ENCODE data around the gene STAT4.

STAT4 gene

GRCh38 chr2:191183081-191183480 lies 32.3 kb upstream of the STAT4 start (continued):
- TF ChIP-seq, protein P1, sequence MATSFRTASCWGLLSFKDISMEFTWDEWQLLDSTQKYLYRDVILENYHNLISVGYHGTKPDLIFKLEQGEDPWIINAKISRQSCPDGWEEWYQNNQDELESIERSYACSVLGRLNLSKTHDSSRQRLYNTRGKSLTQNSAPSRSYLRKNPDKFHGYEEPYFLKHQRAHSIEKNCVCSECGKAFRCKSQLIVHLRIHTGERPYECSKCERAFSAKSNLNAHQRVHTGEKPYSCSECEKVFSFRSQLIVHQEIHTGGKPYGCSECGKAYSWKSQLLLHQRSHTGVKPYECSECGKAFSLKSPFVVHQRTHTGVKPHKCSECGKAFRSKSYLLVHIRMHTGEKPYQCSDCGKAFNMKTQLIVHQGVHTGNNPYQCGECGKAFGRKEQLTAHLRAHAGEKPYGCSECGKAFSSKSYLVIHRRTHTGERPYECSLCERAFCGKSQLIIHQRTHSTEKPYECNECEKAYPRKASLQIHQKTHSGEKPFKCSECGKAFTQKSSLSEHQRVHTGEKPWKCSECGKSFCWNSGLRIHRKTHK (tag by site-specific recombination; IDR thresholded peaks at IDR 0.05) = no peak
- TF ChIP-seq ZNF600 (tag by site-specific recombination; IDR thresholded peaks at IDR 0.05) (no peak), ZNF133 (tag by site-specific recombination; IDR thresholded peaks at IDR 0.05) (no peak), MZF1 (tag by site-specific recombination; IDR thresholded peaks at IDR 0.05; ENCODE audit: borderline replicate concordance) (no peak), ZNF248 (tag by site-specific recombination; IDR thresholded peaks at IDR 0.05) (no peak), KLF1 (tag by site-specific recombination; IDR thresholded peaks at IDR 0.05) (no peak), ZNF76 (tag by site-specific recombination; IDR thresholded peaks at IDR 0.05; ENCODE audit: borderline replicate concordance, low read depth) (no peak), ZNF473 (tag by site-specific recombination; IDR thresholded peaks at IDR 0.05) (no peak), KLF9 (tag by site-specific recombination; IDR thresholded peaks at IDR 0.05; ENCODE audit: low read depth) (no peak), ZNF629 (tag by site-specific recombination; IDR thresholded peaks at IDR 0.05) (no peak)
- TF ChIP-seq, protein P2, sequence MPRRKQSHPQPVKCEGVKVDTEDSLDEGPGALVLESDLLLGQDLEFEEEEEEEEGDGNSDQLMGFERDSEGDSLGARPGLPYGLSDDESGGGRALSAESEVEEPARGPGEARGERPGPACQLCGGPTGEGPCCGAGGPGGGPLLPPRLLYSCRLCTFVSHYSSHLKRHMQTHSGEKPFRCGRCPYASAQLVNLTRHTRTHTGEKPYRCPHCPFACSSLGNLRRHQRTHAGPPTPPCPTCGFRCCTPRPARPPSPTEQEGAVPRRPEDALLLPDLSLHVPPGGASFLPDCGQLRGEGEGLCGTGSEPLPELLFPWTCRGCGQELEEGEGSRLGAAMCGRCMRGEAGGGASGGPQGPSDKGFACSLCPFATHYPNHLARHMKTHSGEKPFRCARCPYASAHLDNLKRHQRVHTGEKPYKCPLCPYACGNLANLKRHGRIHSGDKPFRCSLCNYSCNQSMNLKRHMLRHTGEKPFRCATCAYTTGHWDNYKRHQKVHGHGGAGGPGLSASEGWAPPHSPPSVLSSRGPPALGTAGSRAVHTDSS (tag by site-specific recombination; IDR thresholded peaks at IDR 0.05) = no peak

DNA sequence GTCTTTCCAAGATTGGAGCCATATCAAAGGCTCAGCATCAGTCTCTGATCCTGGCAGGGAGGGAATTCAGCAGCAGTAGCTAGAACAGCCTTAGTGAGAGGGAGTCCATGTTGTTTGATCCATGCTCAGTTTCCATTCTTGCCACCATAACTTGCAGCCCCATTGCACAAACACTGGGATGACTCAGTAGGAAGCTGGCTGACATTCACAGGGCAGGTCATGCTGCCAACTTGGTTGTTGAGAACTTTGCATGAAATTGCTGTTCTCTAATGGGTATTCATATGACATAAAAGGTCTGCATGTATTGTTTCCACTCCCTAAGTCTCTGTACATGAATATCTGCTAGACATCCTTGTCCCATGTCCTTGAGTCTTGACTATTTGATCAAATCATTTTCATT lies 29.9 kb upstream of the STAT4 start:
- CTCF ChIA-PET = interaction anchor here (0.6 to 1.0 kb wide), 3 partner anchors 9 to 78 kb away, joined by 3 read pairs; no protein-coding TSS in a partner anchor
- H3K4me1 ChIP-seq (ENCODE audit: control insufficient read depth, insufficient read depth, low read length) = no peaks in the 10 kb centered on the region

More for the DNA sequence above, 29.9 kb upstream of the STAT4 start:
- H3K9me3 ChIP-seq (ENCODE audit: control insufficient read depth, insufficient read depth, low read depth, low read length) = no peaks in the 10 kb centered on the region
- H3K36me3 ChIP-seq (ENCODE audit: control insufficient read depth in 2 of 2, insufficient read depth in 1 of 2, low read length in 2 of 2) = no peaks in the 10 kb centered on the region
- TF ChIP-seq ZSCAN16 (tag by site-specific recombination; IDR thresholded peaks at IDR 0.05) (no peak), OSR2 (tag by site-specific recombination; IDR thresholded peaks at IDR 0.05) (no peak), ZNF48 (tag by site-specific recombination; IDR thresholded peaks at IDR 0.05) (no peak), ZNF23 (tag by site-specific recombination; IDR thresholded peaks at IDR 0.05; ENCODE audit: borderline replicate concordance) (no peak), ZNF426 (tag by site-specific recombination; IDR thresholded peaks at IDR 0.05) (no peak), INSM2 (tag by site-specific recombination; IDR thresholded peaks at IDR 0.05) (no peak), ZNF169 (tag by site-specific recombination; IDR thresholded peaks at IDR 0.05) (no peak), ZFP3 (tag by site-specific recombination; IDR thresholded peaks at IDR 0.05; ENCODE audit: low read depth) (no peak), ZNF155 (tag by site-specific recombination; IDR thresholded peaks at IDR 0.05) (no peak), ZNF18 (tag by site-specific recombination; IDR thresholded peaks at IDR 0.05) (no peak)
- TF ChIP-seq, protein P3, sequence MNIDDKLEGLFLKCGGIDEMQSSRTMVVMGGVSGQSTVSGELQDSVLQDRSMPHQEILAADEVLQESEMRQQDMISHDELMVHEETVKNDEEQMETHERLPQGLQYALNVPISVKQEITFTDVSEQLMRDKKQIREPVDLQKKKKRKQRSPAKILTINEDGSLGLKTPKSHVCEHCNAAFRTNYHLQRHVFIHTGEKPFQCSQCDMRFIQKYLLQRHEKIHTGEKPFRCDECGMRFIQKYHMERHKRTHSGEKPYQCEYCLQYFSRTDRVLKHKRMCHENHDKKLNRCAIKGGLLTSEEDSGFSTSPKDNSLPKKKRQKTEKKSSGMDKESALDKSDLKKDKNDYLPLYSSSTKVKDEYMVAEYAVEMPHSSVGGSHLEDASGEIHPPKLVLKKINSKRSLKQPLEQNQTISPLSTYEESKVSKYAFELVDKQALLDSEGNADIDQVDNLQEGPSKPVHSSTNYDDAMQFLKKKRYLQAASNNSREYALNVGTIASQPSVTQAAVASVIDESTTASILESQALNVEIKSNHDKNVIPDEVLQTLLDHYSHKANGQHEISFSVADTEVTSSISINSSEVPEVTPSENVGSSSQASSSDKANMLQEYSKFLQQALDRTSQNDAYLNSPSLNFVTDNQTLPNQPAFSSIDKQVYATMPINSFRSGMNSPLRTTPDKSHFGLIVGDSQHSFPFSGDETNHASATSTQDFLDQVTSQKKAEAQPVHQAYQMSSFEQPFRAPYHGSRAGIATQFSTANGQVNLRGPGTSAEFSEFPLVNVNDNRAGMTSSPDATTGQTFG (tag by site-specific recombination; IDR thresholded peaks at IDR 0.05; ENCODE audit: borderline replicate concordance) = no peak
- H3K4me3 ChIP-seq (ENCODE audit: low read depth, low read length) = no peak overlapping the region
- no peak overlapping the region for H3K27ac ChIP-seq (ENCODE audit: extremely low read depth, low read depth, low read length)
- POLR2A ChIA-PET = no interaction called here

All from HEK293 (cell line).